HUES48 (cell line): Measurements from ENCODE around the gene MMP14.

ENCODE experiments used
- H3K27ac ChIP-seq: one replicate; pipeline ENCODE4 v1.7.0; 2013; ENCODE audit warnings: low read depth, low read length, inconsistent platforms
- H3K27me3 ChIP-seq: 2 replicates; pipeline ENCODE4 v1.6.1; 2013; ENCODE audit warnings: mild to moderate bottlenecking, low read length; ENCODE audit not compliant: control insufficient read depth, insufficient read depth
- H3K36me3 ChIP-seq: 2 replicates; pipeline ENCODE4 v1.6.1; 2013; ENCODE audit warnings: low read length; ENCODE audit not compliant: control insufficient read depth, insufficient read depth
- H3K4me1 ChIP-seq: 2 replicates; pipeline ENCODE4 v1.6.1; 2013; ENCODE audit warnings: mild to moderate bottlenecking, low read length; ENCODE audit not compliant: control insufficient read depth, insufficient read depth
- H3K4me3 ChIP-seq: 2 replicates; pipeline ENCODE4 v1.5.1; 2013; ENCODE audit warnings: mild to moderate bottlenecking, low read depth, low read length
- H3K9ac ChIP-seq: 2 replicates; pipeline ENCODE4 v1.6.1; 2013; ENCODE audit warnings: mild to moderate bottlenecking, low read depth, low read length, moderate library complexity
- H3K9me3 ChIP-seq: 2 replicates; pipeline ENCODE4 v1.6.1; 2013; ENCODE audit warnings: low read length; ENCODE audit not compliant: control insufficient read depth, insufficient read depth

MMP14 gene

DNA sequence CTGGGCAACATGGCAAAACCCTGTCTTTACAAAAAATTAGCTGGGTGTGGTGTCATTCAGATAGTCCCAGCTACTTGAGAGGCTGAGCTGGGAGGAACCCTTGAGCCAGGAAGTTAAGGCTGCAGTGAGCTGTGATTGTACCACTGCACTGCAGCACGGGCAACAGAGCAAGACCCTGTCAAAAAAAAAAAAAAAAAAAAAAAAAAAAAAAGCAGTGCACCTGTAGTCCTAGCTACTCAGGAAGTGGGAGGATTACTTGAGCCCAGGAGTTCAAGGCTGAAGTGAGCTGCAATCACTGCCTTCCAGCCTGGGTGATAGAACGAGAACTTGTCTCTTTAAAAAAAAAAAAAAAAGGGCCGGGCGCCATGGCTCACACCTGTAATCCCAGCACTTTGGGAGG is 52.3 kb downstream of the MMP14 start:
- Histone ChIP-seq H3K4me1 (peaks cover 8% of the 10 kb centered on the region), H3K9me3 (no peaks in the 10 kb centered on the region), H3K4me3 (no peak overlapping the region), H3K9ac (no peak overlapping the region), H3K27me3 (peaks cover 25% of the 10 kb centered on the region), H3K27ac (no peak overlapping the region), H3K36me3 (no peaks in the 10 kb centered on the region)

DNA sequence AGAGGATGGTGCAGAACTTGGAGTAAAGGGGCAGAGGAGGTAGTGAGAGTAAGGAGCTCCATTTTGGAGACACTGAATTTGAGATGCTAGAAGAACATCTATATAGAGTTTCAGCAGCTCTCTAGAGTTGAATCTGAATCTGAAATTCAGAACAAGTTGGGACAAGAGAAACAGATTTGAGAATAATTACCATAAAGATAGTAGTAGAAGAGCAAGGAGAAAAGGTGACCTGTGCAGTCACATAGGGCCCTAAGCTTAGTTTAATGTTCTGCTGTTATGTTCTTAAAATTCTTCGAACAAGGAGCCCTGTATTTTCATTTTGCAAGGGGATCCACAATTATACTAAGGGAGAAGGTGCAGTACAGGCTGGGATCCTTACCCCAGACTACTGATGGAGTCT is 54.0 kb downstream of the MMP14 start:
- Histone ChIP-seq H3K4me3 (no peak overlapping the region), H3K36me3 (no peaks in the 10 kb centered on the region), H3K27ac (no peak overlapping the region), H3K4me1 (peaks cover 6% of the 10 kb centered on the region), H3K9me3 (no peaks in the 10 kb centered on the region), H3K9ac (no peak overlapping the region), H3K27me3 (peaks cover 14% of the 10 kb centered on the region)

DNA sequence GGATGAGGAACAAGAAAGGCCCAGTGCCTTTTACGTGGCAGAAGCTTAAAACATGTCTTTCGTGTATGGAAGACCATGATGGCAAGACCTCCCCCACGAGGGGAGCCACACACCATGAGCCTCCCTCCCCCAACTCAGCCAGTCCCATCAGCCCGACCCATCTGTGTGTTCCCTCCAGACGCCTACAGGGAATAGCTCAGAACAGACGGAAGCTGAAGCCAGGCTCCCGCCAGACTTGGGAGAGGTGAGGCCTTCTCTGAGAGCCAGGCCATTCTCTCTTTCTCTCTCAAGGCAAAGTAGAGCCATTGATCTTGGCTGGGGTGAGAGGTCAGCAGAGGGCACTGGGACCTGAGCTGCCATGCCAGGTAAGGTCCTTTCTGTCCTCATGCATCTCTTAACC is 56.1 kb downstream of the MMP14 start:
- Histone ChIP-seq H3K4me3 (no peak overlapping the region), H3K27me3 (peaks cover 23% of the 10 kb centered on the region), H3K27ac (no peak overlapping the region), H3K4me1 (no peaks in the 10 kb centered on the region), H3K9ac (no peak overlapping the region), H3K36me3 (no peaks in the 10 kb centered on the region), H3K9me3 (no peaks in the 10 kb centered on the region)

DNA sequence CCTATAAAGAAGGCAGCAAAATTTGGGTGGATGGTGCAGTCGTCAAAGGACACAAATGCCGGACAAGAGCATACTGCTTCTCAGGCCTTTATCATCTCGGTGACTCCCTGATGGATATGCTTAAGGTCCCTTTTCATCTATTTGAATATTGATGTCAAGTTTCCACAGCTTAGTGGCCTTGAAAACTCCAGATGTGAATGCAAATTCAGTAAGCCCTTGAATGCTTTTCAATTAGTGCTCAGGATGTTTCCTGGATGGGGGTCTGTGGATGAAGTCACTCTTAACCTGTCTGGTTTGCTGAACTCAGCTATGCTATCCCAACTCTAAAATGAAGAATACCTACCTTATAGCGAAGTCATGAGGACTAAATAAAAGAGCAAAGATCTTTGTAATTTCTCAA is 57.3 kb downstream of the MMP14 start:
- Histone ChIP-seq H3K27me3 (peaks cover 35% of the 10 kb centered on the region), H3K4me1 (no peaks in the 10 kb centered on the region), H3K9ac (no peak overlapping the region), H3K4me3 (no peak overlapping the region), H3K9me3 (no peaks in the 10 kb centered on the region), H3K36me3 (no peaks in the 10 kb centered on the region), H3K27ac (no peak overlapping the region)

DNA sequence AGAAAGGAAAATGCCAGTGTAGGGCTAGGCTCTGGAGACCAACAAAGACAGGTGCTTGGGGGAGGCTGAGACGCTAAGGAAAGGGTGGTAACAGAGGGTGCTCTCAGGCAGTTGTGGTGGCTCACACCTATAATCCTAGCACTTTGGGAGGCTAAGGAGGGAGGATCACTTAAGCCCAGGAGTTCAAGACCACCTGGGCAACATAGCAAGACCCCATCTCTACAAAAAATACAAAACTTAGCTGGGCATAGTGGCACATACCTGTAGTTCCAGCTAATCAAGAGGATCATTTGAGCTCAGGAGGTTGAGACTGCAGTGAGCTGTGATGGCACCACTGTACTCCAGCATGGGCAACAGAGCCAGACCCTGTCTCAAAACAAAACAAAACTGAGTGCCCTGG is 59.0 kb downstream of the MMP14 start:
- Histone ChIP-seq H3K27me3 (peaks cover 40% of the 10 kb centered on the region), H3K4me3 (no peak overlapping the region), H3K9me3 (no peaks in the 10 kb centered on the region), H3K4me1 (peaks cover 10% of the 10 kb centered on the region), H3K9ac (no peak overlapping the region), H3K27ac (no peak overlapping the region), H3K36me3 (peaks cover 1% of the 10 kb centered on the region; the same call in 1 of the 2 replicates)

DNA sequence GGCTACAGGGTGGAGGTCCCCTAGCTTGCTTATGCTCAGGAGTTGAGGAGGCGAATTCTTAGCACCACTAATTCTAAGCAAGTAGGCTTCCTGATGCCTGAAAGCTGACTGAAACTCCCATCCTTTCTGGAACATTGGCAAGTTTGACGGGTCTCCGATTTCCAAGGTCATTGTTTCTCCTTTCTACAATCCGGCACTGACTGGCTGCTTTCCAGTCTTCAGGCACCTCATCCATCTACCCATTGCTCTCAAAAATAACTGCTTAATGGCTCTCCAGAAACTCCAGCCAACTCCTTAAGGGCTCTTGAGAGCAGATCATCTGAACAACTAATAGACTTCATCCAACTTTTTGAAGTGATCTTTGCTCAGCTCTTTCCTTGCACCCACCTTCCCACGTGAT is 60.0 kb downstream of the MMP14 start:
- Histone ChIP-seq H3K27me3 (peaks cover 40% of the 10 kb centered on the region), H3K9ac (no peak overlapping the region), H3K4me3 (no peak overlapping the region), H3K4me1 (peaks cover 10% of the 10 kb centered on the region), H3K36me3 (peaks cover 11% of the 10 kb centered on the region), H3K9me3 (no peaks in the 10 kb centered on the region), H3K27ac (no peak overlapping the region)

DNA sequence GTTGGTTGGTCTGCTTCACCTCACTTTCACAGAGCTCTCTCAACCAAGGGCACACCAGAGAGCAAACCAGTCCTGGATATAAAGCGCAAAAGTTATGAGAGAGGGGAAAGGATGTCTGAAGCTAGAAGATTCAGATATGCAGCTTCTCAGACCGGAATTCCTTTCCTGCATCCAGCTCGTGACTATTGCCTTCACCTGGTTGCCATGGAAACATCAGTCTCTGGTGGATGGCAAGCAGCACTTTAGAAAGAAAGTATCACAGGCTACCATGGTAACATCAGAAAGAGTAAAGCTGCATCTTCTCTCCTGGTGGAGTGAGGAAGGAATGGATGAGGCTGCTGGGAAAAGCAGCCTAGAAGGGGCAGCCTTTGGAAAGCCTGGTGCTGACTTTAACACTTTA is 60.4 kb downstream of the MMP14 start:
- Histone ChIP-seq H3K9me3 (no peaks in the 10 kb centered on the region), H3K4me1 (peaks cover 10% of the 10 kb centered on the region)

DNA sequence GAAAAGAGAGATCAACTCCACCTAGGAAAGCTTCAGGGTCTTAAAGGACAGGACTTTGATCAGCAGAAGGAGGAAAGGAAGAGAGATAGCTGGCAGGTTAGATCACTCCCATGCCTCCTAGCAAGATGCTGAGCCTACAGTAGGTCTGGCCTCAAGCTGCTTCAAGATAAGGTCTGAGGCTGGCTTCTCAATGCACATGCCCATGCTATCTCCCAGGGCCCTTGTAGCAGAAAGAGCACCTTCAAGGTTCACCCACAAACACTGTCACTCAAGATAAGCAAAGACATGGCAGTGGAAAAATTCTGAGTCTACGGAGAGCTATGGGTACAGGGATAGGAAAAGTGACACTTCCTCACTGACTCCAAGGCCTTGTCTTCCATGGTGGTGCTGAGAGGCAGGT is 61.0 kb downstream of the MMP14 start:
- peaks cover 21% of the 10 kb centered on the region for H3K36me3 ChIP-seq

More for the DNA sequence above, 60.4 kb downstream of the MMP14 start:
- H3K27me3 ChIP-seq, result peaks cover 40% of the 10 kb centered on the region
- H3K4me3 ChIP-seq, result no peak overlapping the region
- no peak overlapping the region for H3K9ac ChIP-seq
- peaks cover 15% of the 10 kb centered on the region for H3K36me3 ChIP-seq
- no peak overlapping the region for H3K27ac ChIP-seq

More for the DNA sequence above, 61.0 kb downstream of the MMP14 start:
- no peaks in the 10 kb centered on the region for H3K9me3 ChIP-seq
- no peak overlapping the region for H3K9ac ChIP-seq
- no peak overlapping the region for H3K4me3 ChIP-seq
- peaks cover 10% of the 10 kb centered on the region for H3K4me1 ChIP-seq
- no peak overlapping the region for H3K27ac ChIP-seq
- peaks cover 40% of the 10 kb centered on the region for H3K27me3 ChIP-seq
